ENCODE measurements around the gene PSAP.

- TF ChIP-seq CTCF (IDR thresholded peaks at IDR 0.05) (no peak), POLR2A (IDR thresholded peaks at IDR 0.05) (no peak)
These were observed 16.7 kb downstream of the PSAP start for GRCh38 chr10:71834343-71834674.

Data from right lobe of liver (tissue), 4 donors.